ENCODE data around the gene HOXC13. TPM values are rescaled to one million over a fixed set of nuclear protein-coding genes. Genes with fewer than 3 reads are reported as not detected.

Gene HOXC13
- total RNA-seq, 1 donor from 2014 or later: not detected

DNA sequence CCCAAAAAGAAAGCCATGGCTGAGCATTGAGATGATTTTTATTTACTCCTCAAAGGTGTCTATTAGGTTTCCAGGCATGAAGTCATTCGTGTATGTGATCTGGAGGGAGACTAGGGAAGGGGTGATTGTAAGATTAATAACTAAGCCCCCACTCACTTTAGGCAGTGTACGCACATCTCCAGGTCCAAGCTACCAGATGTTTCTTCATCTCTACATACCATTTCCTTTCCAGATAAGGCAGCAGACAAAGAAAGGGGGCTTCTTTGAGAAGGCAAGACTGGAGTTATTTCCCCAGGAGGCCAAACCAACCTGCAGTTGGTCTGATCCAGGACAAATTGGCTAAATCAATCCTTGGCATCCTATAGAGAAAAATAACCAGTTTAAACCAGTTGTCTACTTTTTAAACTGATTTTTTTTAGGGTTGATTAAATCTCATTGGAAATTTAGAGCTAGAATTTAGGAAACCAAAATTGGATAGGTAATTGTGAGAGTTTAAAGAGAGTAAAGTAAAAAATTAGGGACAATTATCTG lies 3.9 kb downstream of the HOXC13 start:
- Histone ChIP-seq H3K27me3 (ENCODE audit: control insufficient read depth, insufficient read depth, low read length) (peaks cover 78% of the 10 kb centered on the region), H3K4me3 (ENCODE audit: low read depth, low read length) (no peak overlapping the region), H3K36me3 (ENCODE audit: control insufficient read depth, insufficient read depth, low read length) (no peaks in the 10 kb centered on the region)
- DNase-seq (ENCODE audit: low read depth): no peak
- TF ChIP-seq CTCF (IDR thresholded peaks at IDR 0.05; ENCODE audit: insufficient read depth, low read length, poor library complexity, severe bottlenecking): no peak

GRCh38 chr12:53944209-53944608 lies 5.6 kb downstream of the HOXC13 start:
- no peak for DNase-seq (ENCODE audit: low read depth)
- Histone ChIP-seq H3K4me3 (ENCODE audit: low read depth, low read length) (no peak overlapping the region), H3K27me3 (ENCODE audit: control insufficient read depth, insufficient read depth, low read length) (peaks cover 77% of the 10 kb centered on the region), H3K36me3 (ENCODE audit: control insufficient read depth, insufficient read depth, low read length) (no peaks in the 10 kb centered on the region)
- TF ChIP-seq CTCF (IDR thresholded peaks at IDR 0.05; ENCODE audit: insufficient read depth, low read length, poor library complexity, severe bottlenecking): no peak

DNA sequence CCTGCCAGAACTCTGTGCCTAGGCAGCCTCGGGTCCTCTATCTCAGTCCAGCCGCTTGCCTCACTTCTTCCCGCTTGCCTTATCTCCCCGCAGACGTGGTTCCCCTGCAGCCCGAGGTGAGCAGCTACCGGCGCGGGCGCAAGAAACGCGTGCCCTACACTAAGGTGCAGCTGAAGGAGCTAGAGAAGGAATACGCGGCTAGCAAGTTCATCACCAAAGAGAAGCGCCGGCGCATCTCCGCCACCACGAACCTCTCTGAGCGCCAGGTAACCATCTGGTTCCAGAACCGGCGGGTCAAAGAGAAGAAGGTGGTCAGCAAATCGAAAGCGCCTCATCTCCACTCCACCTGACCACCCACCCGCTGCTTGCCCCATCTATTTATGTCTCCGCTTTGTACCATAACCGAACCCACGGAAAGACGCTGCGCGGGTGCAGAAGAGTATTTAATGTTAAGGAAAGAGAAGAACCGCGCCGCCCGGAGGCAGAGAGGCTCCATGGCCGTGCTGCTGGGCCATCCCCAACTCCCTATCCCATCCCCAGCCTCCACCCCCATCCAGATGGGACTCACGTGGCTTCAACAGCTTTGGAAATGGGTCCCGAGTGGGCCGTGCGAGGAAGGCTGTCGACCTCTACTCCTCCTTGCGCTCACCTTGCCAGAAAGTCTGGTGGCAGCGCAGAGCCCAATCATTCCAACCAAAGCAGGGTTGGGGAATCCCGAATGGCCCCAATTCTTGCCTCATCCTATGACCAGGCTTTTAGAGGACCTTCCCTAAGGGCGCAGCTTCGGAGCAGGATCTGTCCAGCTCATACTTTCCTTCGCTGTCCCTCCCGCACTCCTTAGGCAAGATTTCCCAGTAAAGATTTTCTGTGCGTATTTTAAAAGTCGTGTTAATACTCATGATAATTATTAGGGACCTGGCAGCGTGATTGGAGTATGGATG lies 6.5 kb downstream of the HOXC13 start:
- TF ChIP-seq CTCF (IDR thresholded peaks at IDR 0.05; ENCODE audit: insufficient read depth, low read length, poor library complexity, severe bottlenecking): no peak
- H3K36me3 ChIP-seq (ENCODE audit: control insufficient read depth, insufficient read depth, low read length): no peaks in the 10 kb centered on the region
- H3K27me3 ChIP-seq (ENCODE audit: control insufficient read depth, insufficient read depth, low read length): peaks cover 77% of the 10 kb centered on the region
- DNase-seq (ENCODE audit: low read depth): no peak
- no peak overlapping the region for H3K4me3 ChIP-seq (ENCODE audit: low read depth, low read length)

- no peak for TF ChIP-seq CTCF (IDR thresholded peaks at IDR 0.05; ENCODE audit: insufficient read depth, low read length, poor library complexity, severe bottlenecking)
- peaks cover 84% of the 10 kb centered on the region for H3K27me3 ChIP-seq (ENCODE audit: control insufficient read depth, insufficient read depth, low read length)
- DNase-seq (ENCODE audit: low read depth): no peak
- H3K4me3 ChIP-seq (ENCODE audit: low read depth, low read length): no peak overlapping the region
- H3K36me3 ChIP-seq (ENCODE audit: control insufficient read depth, insufficient read depth, low read length): no peaks in the 10 kb centered on the region
These were observed 9.1 kb downstream of the HOXC13 start for GRCh38 chr12:53947743-53948142.

DNA sequence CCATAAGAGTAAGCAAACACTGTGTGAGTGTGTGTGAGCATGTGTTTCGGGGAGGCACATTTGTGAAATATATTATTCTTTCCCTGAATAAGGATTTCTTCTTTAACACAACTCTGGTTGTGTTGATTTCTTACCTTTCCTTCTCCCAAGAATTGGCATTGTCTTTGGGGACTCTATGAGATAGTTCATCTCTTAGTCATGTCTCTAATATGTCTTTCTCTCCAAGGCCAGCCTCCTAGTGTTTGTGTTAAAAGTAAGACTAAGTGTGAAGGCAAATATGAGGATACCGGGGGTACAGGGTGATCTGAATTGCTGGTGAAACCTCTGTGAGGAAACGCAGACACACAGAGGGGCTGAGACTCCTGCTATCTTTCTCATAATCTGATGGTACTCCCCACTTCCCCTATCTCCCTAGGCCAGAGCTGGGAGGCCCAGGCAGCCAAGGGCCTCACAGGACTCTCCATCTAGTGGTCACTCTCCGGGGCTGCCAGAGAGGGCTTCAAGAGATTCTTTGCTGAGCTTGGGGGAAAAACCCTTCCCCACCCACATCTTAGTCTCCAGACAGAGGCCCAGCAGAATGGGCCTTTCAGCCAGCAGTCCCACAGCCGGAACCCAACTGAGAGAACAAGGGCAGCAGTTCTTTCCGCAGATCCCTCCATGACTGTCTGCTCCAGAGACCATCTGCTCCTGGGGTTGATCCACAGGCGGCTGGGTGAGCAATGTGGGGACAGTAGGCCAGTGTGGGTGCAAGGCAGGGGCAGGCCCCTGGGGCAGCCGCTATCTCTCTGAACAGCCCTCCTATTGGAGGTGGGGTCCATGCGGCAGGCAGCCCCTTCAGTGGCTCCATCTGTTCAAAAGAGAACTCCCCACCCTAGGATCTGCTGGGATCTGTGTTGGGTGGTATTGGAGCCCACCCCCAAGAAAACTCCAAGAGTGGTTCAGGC lies 10.3 kb downstream of the HOXC13 start:
- H3K36me3 ChIP-seq (ENCODE audit: control insufficient read depth, insufficient read depth, low read length): no peaks in the 10 kb centered on the region
- peaks cover 89% of the 10 kb centered on the region for H3K27me3 ChIP-seq (ENCODE audit: control insufficient read depth, insufficient read depth, low read length)
- DNase-seq (ENCODE audit: low read depth): no peak
- no peak overlapping the region for H3K4me3 ChIP-seq (ENCODE audit: low read depth, low read length)
- no peak for TF ChIP-seq CTCF (IDR thresholded peaks at IDR 0.05; ENCODE audit: insufficient read depth, low read length, poor library complexity, severe bottlenecking)
